GM12875 (cell line): ENCODE results near the gene LRSAM1.

Experiments used
- H3K4me3 ChIP-seq: one replicate; pipeline ENCODE4 v1.5.1; 2011; ENCODE audit warnings: low read depth, low read length, control low read depth
- CTCF ChIP-seq: IDR thresholded peaks from 2 replicates; pipeline ENCODE4 v1.5.1; 2011; ENCODE audit warnings: low read depth, mild to moderate bottlenecking, control low read depth, inconsistent platforms, low read length, moderate library complexity, borderline replicate concordance; ENCODE audit not compliant: insufficient read depth

LRSAM1 gene

DNA sequence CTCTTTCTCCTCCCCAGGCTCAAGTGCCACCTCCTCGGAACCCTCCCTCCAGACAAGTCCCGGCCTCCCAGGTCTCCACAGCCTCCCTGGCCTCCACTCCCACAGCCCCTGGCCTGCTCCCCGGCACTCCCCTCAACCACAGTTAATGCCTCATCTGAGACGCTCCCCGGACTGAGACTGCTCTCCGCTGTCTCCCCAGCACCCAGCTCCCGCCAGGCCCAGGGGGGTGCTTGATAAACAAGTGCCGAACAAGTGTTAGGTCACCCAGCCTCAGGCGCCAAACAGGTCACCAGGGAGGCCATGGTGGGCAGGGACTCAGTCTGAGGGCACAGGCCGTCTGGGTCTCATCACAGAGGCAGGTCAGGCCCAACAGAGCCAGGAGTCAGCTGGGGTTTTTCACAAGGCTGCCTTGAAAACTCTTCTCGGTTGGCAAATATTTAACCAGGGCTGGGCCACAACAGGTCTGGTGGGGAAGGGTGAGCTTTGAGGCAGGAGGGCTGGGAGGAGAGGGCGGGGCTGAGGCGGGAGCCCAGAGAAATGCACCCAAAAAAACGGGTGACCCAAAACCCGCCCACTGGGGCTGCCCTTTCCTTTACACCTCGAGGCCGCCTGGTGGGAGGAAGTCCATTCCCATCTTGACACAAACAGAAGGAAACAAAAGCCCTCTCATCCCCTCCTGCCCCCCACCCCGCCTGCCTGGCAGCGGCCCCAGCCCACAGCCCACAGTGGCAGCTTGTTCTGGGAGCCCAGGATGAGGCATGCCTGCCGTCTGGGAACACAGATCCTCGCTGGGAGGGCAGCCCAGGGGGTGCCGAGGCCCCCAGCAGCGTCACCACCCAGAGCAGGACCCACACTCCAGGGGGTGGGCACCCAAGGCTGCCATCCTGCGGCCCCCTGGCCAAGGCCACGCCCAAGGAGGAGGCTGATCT, 94.2 kb downstream of the LRSAM1 start:
- no peak for TF ChIP-seq CTCF
- no peak overlapping the region for H3K4me3 ChIP-seq

DNA sequence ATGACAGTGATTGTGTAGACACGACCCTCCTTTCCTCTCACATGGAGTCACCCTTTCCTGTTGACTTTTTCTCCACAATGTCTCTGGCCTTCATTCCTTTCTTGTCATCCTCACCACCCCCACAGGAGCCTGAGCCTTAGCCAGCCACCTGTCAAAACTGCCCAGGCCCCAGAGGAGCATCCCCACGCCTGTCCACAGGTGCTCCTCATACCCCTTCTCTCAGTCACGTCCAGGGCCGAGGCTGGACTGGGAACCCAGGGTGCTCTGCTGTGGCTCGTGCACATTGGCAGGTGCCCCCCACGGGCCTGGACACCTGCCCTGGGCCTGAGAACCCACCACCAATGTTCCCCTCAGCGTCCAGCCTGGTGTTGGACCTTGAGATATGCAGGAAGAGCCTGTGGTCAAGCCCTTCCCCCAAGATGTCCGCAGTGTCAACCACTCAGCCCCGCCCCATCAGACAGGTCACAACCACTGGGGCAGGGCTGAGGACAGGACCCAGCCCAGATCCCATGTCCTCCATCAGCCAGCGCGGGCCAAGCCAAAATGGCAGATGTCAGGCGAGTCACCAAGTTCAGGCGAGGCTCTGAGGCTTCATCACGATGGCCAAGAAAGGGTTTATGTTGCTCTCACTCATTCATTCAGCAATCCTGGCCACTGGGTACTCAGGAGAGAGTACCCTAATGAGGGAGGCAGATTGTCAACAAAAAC, 95.0 kb downstream of the LRSAM1 start:
- TF ChIP-seq CTCF, result no peak
- no peak overlapping the region for H3K4me3 ChIP-seq

DNA sequence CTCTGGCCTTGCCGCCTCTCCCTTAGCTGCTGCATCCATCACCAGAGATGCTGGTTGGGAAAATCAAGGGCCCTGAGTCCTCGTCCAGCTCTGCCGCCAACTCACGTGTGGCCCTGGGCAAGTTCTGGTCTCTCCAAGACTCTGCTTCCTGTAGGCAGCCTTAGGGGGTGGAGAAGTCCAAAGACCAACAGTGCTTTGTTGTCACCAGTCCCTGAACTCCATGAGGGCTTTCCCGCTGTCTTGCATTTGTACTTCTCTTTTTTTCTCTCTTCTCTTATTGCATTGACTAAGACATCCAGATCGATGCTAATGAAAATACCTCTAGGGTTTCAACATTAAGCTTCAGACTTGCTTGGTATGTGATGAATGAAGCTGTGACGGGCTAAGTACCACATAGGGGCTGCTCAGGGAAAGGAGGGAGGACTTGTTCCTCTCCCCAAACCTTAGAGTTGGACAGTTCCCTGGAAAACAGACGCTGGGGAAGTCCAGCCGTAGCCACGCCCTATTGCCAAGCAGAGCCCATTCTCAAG, 97.1 kb downstream of the LRSAM1 start:
- no peak overlapping the region for H3K4me3 ChIP-seq
- no peak for TF ChIP-seq CTCF

DNA sequence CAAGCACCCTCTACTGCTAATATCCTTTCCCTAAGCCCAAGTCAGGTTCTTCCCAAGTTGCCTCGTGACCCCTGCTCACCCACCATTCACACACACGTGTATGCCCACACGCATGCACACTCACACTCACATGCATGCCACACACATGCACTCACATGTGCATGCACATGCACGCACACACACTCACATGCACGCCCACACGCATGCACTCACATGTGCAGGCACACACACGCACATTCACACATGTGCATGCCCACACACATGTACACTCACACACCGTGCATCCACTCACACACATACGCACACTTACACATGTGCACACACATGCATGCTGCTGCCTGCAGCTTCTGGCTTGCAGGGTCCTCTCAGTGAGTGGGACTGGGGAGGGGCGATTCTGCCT, 97.9 kb downstream of the LRSAM1 start:
- TF ChIP-seq CTCF, result no peak
- no peak overlapping the region for H3K4me3 ChIP-seq

DNA sequence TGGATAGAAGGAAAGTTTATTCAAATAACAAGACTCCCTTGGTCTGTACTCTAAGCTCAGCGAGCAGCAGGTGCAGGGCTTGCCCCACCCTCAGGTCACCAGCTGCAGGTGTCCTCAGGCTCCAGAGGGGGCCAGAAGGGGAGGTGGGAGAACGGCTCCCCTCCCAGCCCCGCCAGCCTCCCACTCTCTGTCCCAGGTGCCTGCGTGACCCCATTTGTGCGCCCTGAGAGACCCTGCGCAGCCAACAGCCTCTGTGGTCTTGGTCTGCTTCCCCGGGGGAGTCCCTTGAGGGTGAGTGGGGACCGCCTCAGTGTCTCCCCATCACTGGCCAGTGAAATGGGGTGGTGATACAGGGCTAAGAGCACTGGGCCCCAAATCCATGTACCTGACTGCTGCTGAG, 98.4 kb downstream of the LRSAM1 start:
- H3K4me3 ChIP-seq, result no peak overlapping the region
- no peak for TF ChIP-seq CTCF

GRCh38 chr9:127550282-127550681, 99.0 kb downstream of the LRSAM1 start:
- no peak for TF ChIP-seq CTCF
- H3K4me3 ChIP-seq, result no peak overlapping the region
